GM19468 (cell line): ENCODE data around the gene PRRT2.
"Not testable (repeated sequence)": the region's sequence is repeated elsewhere in the genome, so short reads cannot be mapped to it uniquely, and the experiment has no call there.

Experiments used
- ATAC-seq: cut with Tn5 transposase; IDR thresholded peaks from one replicate; pipeline ENCODE4 v1.9.1; 2021; ENCODE audit warnings: mild to moderate bottlenecking, moderate library complexity, moderate number of reproducible peaks; ENCODE audit not compliant: unreplicated experiment; ENCODE audit errors: extremely low read depth

The PRRT2 gene

DNA sequence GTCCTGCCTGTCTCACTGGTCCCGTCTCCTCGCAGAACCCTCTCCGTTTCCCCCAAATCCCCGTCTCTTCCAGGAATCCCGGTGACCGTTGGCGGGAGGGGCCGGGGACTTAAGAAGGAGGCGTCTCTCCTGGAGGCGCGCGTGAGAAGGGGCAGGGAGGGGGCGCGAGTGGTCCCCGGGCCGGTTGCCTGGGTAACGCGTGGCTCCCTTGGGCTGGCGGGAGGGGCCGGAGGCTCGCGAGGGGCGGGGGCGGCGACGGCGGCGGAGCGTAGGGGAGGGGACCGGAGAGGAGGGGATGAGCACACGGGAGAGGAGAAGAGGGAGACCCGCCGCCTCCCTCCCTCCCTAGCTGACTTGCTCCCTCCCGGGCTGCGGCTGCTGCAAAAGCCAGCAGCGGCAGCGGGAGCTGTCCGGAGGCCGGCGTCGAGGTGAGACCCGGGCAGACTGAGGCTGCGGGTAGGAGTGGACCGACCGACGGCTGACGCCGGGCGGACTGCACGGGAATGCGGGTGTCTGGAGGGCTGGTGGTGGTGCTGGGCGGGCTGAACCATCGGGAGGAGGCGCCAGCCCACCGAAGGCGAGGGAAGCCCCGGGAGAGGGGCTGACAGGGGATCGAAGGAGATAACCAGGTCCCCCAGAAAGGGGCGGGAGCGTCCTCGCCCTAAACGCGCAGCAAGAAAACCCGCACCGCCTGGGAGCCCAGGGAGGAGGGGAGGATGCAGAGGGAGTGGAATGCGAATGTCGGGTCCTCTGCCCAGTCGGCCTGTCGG lies at the start of gene PRRT2:
PRRT2 (plus strand) TSS at position 298 of the 770 bp plus-strand sequence. CDS start 862 bp downstream, outside the sequence.
- no peak for ATAC-seq

GRCh38 chr16:29763326-29763725 lies 48.7 kb upstream of the PRRT2 start:
- no peak for ATAC-seq

DNA sequence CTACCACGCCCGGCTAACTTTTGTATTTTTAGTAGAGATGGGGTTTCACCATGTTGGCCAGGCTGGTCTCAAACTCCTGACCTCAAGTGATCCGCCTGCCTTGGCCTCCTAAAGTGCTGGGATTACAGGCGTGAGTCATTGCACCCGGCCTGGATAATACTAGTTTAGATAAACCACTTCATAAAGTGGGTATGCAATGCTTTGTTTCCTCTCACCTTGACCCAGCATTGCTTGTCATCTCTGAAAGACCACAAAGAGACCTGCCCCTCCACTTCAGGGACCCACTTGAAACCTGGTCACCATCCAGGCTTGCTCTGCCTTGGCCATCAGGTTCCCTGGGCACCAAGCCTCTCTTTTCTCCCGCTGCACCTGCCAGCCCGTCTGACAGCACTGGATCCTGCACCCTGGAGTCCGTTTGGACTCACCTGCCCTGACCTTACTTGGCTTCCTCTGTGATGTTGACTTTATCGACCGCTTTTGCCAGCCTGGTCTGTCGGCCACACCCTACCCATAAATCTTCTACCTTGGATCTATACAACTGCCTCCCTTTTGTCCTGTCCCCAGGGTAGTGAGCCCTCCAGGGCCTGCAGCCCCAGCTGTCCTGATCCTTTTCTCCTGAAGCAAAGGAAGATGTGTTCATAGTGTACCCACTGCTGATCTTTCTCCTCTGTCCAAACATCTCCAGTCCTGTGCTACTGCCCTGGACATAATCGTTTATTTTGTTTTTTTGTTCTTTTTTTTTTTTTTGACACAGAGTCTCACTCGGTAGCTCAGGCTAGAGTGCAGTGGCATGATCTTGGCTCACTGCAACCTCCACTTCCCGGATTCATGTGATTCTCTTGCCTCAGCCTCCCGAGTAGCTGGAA lies 46.6 kb upstream of the PRRT2 start:
- no peak for ATAC-seq

GRCh38 chr16:29766571-29766970 lies 45.4 kb upstream of the PRRT2 start:
- ATAC-seq, result no peak

DNA sequence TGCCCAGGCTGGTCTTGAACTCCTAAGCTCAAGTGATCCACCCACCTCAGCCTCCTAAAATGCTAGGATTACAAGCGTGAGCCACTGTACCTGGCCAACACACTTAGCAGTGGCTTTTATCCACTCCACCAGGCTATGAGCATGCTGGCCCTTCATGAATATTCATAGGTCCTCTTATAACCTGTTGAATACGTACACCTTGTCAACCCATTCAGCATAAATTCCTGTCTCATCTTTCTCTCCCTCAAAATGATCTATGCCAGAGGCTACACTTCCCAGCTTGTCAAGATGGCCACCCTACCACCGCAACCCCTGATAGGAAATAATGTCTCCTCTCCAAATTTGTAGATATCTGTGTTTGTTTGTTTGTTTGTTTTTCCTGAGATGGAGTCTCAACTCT lies 44.9 kb upstream of the PRRT2 start:
- ATAC-seq, result no peak

GRCh38 chr16:29769507-29769906 lies 42.5 kb upstream of the PRRT2 start:
- ATAC-seq, result no peak

- no peak for ATAC-seq
These were observed 41.6 kb upstream of the PRRT2 start for GRCh38 chr16:29770250-29770929.

DNA sequence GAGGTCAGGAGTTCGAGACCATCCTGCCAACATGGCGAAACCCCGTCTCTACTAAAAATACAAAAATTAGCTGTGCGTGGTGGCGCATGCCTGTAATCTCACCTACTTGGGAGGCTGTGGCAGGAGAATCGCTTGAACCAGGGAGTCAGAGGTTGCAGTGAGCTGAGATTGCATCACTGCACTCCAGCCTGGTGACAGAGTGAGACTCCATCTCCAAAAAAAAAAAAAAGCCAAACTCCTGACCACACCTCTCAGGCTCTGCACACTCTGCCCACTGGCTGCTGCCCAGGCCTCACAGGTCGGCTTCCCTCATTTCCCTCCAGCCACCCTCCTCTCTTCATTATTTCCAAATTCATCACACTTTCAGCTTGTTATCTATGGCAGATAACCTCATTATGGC lies 39.7 kb upstream of the PRRT2 start:
- ATAC-seq, result not testable (repeated sequence)

DNA sequence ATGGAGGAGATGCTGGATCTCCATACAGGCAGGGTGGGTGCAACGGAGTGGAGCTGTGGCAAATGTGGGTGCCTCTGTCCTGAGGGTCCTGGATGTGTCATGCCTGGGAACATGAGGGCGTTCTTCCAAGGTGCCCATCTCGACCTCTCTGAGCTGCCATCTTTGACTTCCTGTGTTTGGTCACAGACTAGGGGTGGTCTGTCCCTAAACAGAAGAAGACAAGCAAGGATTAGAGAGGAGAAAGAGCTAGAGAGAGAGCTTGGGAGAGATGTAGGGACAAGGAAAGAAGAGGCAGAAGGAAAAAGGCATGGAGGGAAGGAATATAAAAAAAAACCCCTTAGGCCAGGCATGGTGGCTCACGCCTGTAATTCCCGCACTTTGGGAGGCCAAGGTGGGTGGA lies 37.3 kb upstream of the PRRT2 start:
- no peak for ATAC-seq

GRCh38 chr16:29775742-29776408 lies 36.1 kb upstream of the PRRT2 start:
- no peak for ATAC-seq

GRCh38 chr16:29777576-29778350 lies 34.2 kb upstream of the PRRT2 start, which contains the start of gene ZG16:
ZG16 (plus strand) TSS chr16:29778256; CDS start chr16:29779267, 1,011 bp downstream.
- ATAC-seq, result no peak

GRCh38 chr16:29779474-29779873 lies 32.5 kb upstream of the PRRT2 start:
- ATAC-seq, result no peak

GRCh38 chr16:29783094-29783953 lies 28.7 kb upstream of the PRRT2 start:
- ATAC-seq, result not testable (repeated sequence)

- ATAC-seq, result no peak
These were observed 27.8 kb upstream of the PRRT2 start for GRCh38 chr16:29784157-29784556.

DNA sequence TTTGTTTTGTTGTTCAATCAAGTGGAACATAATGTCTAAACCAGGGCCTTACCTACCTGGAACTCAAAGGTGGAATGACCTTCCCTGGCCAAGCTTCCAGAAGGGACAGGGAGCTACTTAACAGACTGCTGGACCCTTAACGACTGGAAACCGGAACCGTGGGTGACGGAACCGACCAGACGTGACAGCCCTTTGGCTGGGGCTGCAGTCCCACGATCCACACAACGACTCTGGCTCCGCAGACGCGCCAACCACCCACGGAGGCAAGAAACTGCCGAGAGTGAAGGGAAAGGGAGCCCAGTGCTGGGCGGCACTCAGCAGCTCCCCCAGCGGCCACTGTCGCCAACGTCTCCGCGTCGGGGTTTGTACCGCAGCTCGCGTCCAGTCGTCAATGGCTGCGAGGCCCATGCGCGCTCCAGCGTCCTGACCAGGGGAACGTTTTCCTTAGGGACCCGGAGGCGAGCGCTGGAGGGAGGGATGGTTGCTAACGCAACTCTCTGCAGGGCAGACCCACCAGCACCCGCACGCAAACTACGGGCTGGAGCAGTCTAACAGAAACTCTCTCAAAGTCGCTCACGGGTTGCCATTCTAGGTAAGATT lies 27.0 kb upstream of the PRRT2 start:
- ATAC-seq, result no peak

GRCh38 chr16:29787155-29787554 lies 24.8 kb upstream of the PRRT2 start:
- not testable (repeated sequence) for ATAC-seq

DNA sequence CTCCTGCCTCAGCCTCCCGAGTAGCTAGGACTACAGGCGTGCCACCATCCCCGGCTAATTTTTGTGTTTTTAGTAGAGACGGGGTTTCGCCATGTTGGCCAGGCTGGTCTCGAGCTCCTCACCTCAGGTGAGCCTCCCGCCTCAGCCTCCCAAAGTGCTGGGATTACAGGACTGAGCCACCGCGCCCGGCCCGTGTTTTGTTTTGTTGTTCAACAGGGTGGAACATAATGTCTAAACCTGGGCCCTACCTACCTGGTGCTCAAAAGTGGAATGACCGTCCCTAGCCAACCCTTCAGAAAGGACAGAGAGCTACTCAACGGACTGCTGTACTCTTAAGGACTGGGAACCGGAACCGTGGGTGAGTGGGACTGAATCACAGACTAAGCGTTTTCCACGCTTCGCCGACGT lies 22.2 kb upstream of the PRRT2 start:
- no peak for ATAC-seq
